ENCODE data around the gene RPL10.
A peak's percentile ranks its signal among the peaks of the same experiment; 100 is the strongest.

Gene RPL10

GRCh38 chrX:154378059-154378798 is 19.9 kb upstream of the RPL10 start:
- WGBS (ENCODE audit: insufficient coverage): 37% methylated on average over 62 of the region's 79 CpGs
- Histone ChIP-seq H3K27ac (ENCODE audit: insufficient read depth in 1 of 2, low read depth in 1 of 2, low read length in 2 of 2, poor library complexity in 1 of 2, severe bottlenecking in 2 of 2) (peak overlapping the region; percentile 68 to 77), H3K27me3 (replicated peaks in 2 of 5; ENCODE audit: control insufficient read depth in 4 of 5, insufficient read depth in 5 of 5, low read length in 4 of 5) (peaks cover 0 to 6% (median 0%) of the 10 kb centered on the region in 5 experiments), H3K9me3 (ENCODE audit: control extremely low read depth in 1 of 5, control insufficient read depth in 4 of 5, insufficient read depth in 2 of 5, low read depth in 1 of 5, low read length in 4 of 5) (peaks cover 0 to 9% (median 0%) of the 10 kb centered on the region in 5 experiments), H3K4me1 (ENCODE audit: control extremely low read depth in 1 of 4, control insufficient read depth in 4 of 4, insufficient read depth in 4 of 4, low read length in 3 of 4) (peaks cover 0 to 38% (median 25%) of the 10 kb centered on the region in 4 experiments), H3K4me3 (ENCODE audit: control insufficient read depth in 1 of 7, extremely low read depth in 1 of 7, insufficient read depth in 4 of 7, low read depth in 2 of 7, low read length in 6 of 7) (peak overlapping the region in 3 of 7 experiments; percentile 43 to 52 (median 48)), H3K36me3 (ENCODE audit: control insufficient read depth in 4 of 4, insufficient read depth in 4 of 4, low read length in 3 of 4) (peaks cover 0 to 8% (median 2%) of the 10 kb centered on the region in 4 experiments)
- DNase-seq: peak; percentile 64 to 76 (median 69)
- ChIA-PET CTCF (interaction anchor here (0.6 to 2.0 kb wide), 2 partner anchors 149 to 441 kb away, joined by 3 to 4 read pairs; no protein-coding TSS in a partner anchor), POLR2A (no interaction called here)

GRCh38 chrX:154378799-154379568 is 19.2 kb upstream of the RPL10 start, which contains the start of gene EMD:
TSS of gene EMD (plus strand) at chrX:154379295. CDS start at chrX:154379485, 190 bp downstream.
- Histone ChIP-seq H3K27ac (ENCODE audit: insufficient read depth in 1 of 2, low read depth in 1 of 2, low read length in 2 of 2, poor library complexity in 1 of 2, severe bottlenecking in 2 of 2) (peak within 1 kb of the TSS; percentile 93 to 95), H3K27me3 (replicated peaks in 2 of 5; ENCODE audit: control insufficient read depth in 4 of 5, insufficient read depth in 5 of 5, low read length in 4 of 5) (peaks cover 0 to 4% (median 0%) of the 10 kb centered on the region in 5 experiments), H3K36me3 (ENCODE audit: control insufficient read depth in 4 of 4, insufficient read depth in 4 of 4, low read length in 3 of 4) (peaks cover 0 to 8% (median 2%) of the 10 kb centered on the region in 4 experiments), H3K4me3 (ENCODE audit: control insufficient read depth in 1 of 7, extremely low read depth in 1 of 7, insufficient read depth in 4 of 7, low read depth in 2 of 7, low read length in 6 of 7) (peak within 1 kb of the TSS; percentile 57 to 80 (median 71)), H3K4me1 (ENCODE audit: control extremely low read depth in 1 of 4, control insufficient read depth in 4 of 4, insufficient read depth in 4 of 4, low read length in 3 of 4) (peaks cover 0 to 31% (median 18%) of the 10 kb centered on the region in 4 experiments), H3K9me3 (ENCODE audit: control extremely low read depth in 1 of 5, control insufficient read depth in 4 of 5, insufficient read depth in 2 of 5, low read depth in 1 of 5, low read length in 4 of 5) (peaks cover 0 to 9% (median 0%) of the 10 kb centered on the region in 5 experiments)
- WGBS (ENCODE audit: insufficient coverage): 37% methylated on average over 66 of the region's 103 CpGs
- ChIA-PET POLR2A (no interaction called here), CTCF (interaction anchor here (2.0 kb wide), 1 partner anchor 148 kb away, joined by 4 read pairs; no protein-coding TSS in a partner anchor)
- DNase-seq: peak; percentile 97 to 99 (median 98)

GRCh38 chrX:154379569-154379951 is 18.6 kb upstream of the RPL10 start:
- H3K4me1 ChIP-seq (ENCODE audit: control extremely low read depth in 1 of 4, control insufficient read depth in 4 of 4, insufficient read depth in 4 of 4, low read length in 3 of 4): peaks cover 0 to 31% (median 20%) of the 10 kb centered on the region in 4 experiments
- H3K27me3 ChIP-seq (replicated peaks in 2 of 5; ENCODE audit: control insufficient read depth in 4 of 5, insufficient read depth in 5 of 5, low read length in 4 of 5): no peaks in the 10 kb centered on the region
- peak overlapping the region; percentile 93 to 95 for H3K27ac ChIP-seq (ENCODE audit: insufficient read depth in 1 of 2, low read depth in 1 of 2, low read length in 2 of 2, poor library complexity in 1 of 2, severe bottlenecking in 2 of 2)
- no peak for DNase-seq
- H3K4me3 ChIP-seq (ENCODE audit: control insufficient read depth in 1 of 7, extremely low read depth in 1 of 7, insufficient read depth in 4 of 7, low read depth in 2 of 7, low read length in 6 of 7): peak overlapping the region; percentile 57 to 80 (median 71)
- peaks cover 0 to 9% (median 0%) of the 10 kb centered on the region in 5 experiments for H3K9me3 ChIP-seq (ENCODE audit: control extremely low read depth in 1 of 5, control insufficient read depth in 4 of 5, insufficient read depth in 2 of 5, low read depth in 1 of 5, low read length in 4 of 5)
- 44% methylated on average over 26 of the region's 38 CpGs for WGBS (ENCODE audit: insufficient coverage)
- POLR2A ChIA-PET: no interaction called here
- peaks cover 0 to 8% (median 2%) of the 10 kb centered on the region in 4 experiments for H3K36me3 ChIP-seq (ENCODE audit: control insufficient read depth in 4 of 4, insufficient read depth in 4 of 4, low read length in 3 of 4)
- CTCF ChIA-PET: interaction anchor here (2.0 kb wide), 1 partner anchor 148 kb away, joined by 4 read pairs; no protein-coding TSS in a partner anchor

- no peak for DNase-seq
- Histone ChIP-seq H3K36me3 (ENCODE audit: control insufficient read depth in 4 of 4, insufficient read depth in 4 of 4, low read length in 3 of 4) (peaks cover 0 to 8% (median 2%) of the 10 kb centered on the region in 4 experiments), H3K27ac (ENCODE audit: insufficient read depth in 1 of 2, low read depth in 1 of 2, low read length in 2 of 2, poor library complexity in 1 of 2, severe bottlenecking in 2 of 2) (peak overlapping the region; percentile 93 to 95), H3K9me3 (ENCODE audit: control extremely low read depth in 1 of 5, control insufficient read depth in 4 of 5, insufficient read depth in 2 of 5, low read depth in 1 of 5, low read length in 4 of 5) (peaks cover 0 to 9% (median 0%) of the 10 kb centered on the region in 5 experiments), H3K4me1 (ENCODE audit: control extremely low read depth in 1 of 4, control insufficient read depth in 4 of 4, insufficient read depth in 4 of 4, low read length in 3 of 4) (peaks cover 0 to 27% (median 20%) of the 10 kb centered on the region in 4 experiments), H3K27me3 (replicated peaks in 2 of 5; ENCODE audit: control insufficient read depth in 4 of 5, insufficient read depth in 5 of 5, low read length in 4 of 5) (no peaks in the 10 kb centered on the region), H3K4me3 (ENCODE audit: control insufficient read depth in 1 of 7, extremely low read depth in 1 of 7, insufficient read depth in 4 of 7, low read depth in 2 of 7, low read length in 6 of 7) (peak overlapping the region; percentile 57 to 80 (median 71))
- ChIA-PET POLR2A (no interaction called here), CTCF (interaction anchor here (2.0 kb wide), 1 partner anchor 147 kb away, joined by 4 read pairs; no protein-coding TSS in a partner anchor)
- WGBS (ENCODE audit: insufficient coverage): 72% methylated on average over 12 of the region's 13 CpGs
Measured at GRCh38 chrX:154380153-154380552, 18.0 kb upstream of the RPL10 start.

- peaks cover 0 to 27% (median 20%) of the 10 kb centered on the region in 4 experiments for H3K4me1 ChIP-seq (ENCODE audit: control extremely low read depth in 1 of 4, control insufficient read depth in 4 of 4, insufficient read depth in 4 of 4, low read length in 3 of 4)
- WGBS (ENCODE audit: insufficient coverage): 82% methylated on average over 7 of the region's 14 CpGs
- ChIA-PET CTCF (no interaction called here), POLR2A (no interaction called here)
- H3K27ac ChIP-seq (ENCODE audit: insufficient read depth in 1 of 2, low read depth in 1 of 2, low read length in 2 of 2, poor library complexity in 1 of 2, severe bottlenecking in 2 of 2): peak overlapping the region in 1 of 2 experiments; percentile 95
- peaks cover 0 to 8% (median 2%) of the 10 kb centered on the region in 4 experiments for H3K36me3 ChIP-seq (ENCODE audit: control insufficient read depth in 4 of 4, insufficient read depth in 4 of 4, low read length in 3 of 4)
- peak overlapping the region in 1 of 7 experiments; percentile 74 for H3K4me3 ChIP-seq (ENCODE audit: control insufficient read depth in 1 of 7, extremely low read depth in 1 of 7, insufficient read depth in 4 of 7, low read depth in 2 of 7, low read length in 6 of 7)
- H3K9me3 ChIP-seq (ENCODE audit: control extremely low read depth in 1 of 5, control insufficient read depth in 4 of 5, insufficient read depth in 2 of 5, low read depth in 1 of 5, low read length in 4 of 5): peaks cover 0 to 9% (median 0%) of the 10 kb centered on the region in 5 experiments
- no peaks in the 10 kb centered on the region for H3K27me3 ChIP-seq (replicated peaks in 2 of 5; ENCODE audit: control insufficient read depth in 4 of 5, insufficient read depth in 5 of 5, low read length in 4 of 5)
- no peak for DNase-seq
Measured at GRCh38 chrX:154380787-154381186, 17.4 kb upstream of the RPL10 start.

- no peak overlapping the region for H3K27ac ChIP-seq (ENCODE audit: insufficient read depth in 1 of 2, low read depth in 1 of 2, low read length in 2 of 2, poor library complexity in 1 of 2, severe bottlenecking in 2 of 2)
- 82% methylated on average over 5 of the region's 6 CpGs for WGBS (ENCODE audit: insufficient coverage)
- peaks cover 0 to 8% (median 2%) of the 10 kb centered on the region in 4 experiments for H3K36me3 ChIP-seq (ENCODE audit: control insufficient read depth in 4 of 4, insufficient read depth in 4 of 4, low read length in 3 of 4)
- ChIA-PET CTCF (interaction anchor here (1.0 to 1.3 kb wide), 2 partner anchors 8 to 51 kb away, joined by 3 to 6 read pairs; no protein-coding TSS in a partner anchor), POLR2A (no interaction called here)
- peaks cover 0 to 27% (median 20%) of the 10 kb centered on the region in 4 experiments for H3K4me1 ChIP-seq (ENCODE audit: control extremely low read depth in 1 of 4, control insufficient read depth in 4 of 4, insufficient read depth in 4 of 4, low read length in 3 of 4)
- no peak overlapping the region for H3K4me3 ChIP-seq (ENCODE audit: control insufficient read depth in 1 of 7, extremely low read depth in 1 of 7, insufficient read depth in 4 of 7, low read depth in 2 of 7, low read length in 6 of 7)
- H3K27me3 ChIP-seq (replicated peaks in 2 of 5; ENCODE audit: control insufficient read depth in 4 of 5, insufficient read depth in 5 of 5, low read length in 4 of 5): no peaks in the 10 kb centered on the region
- no peak for DNase-seq
- peaks cover 0 to 9% (median 0%) of the 10 kb centered on the region in 5 experiments for H3K9me3 ChIP-seq (ENCODE audit: control extremely low read depth in 1 of 5, control insufficient read depth in 4 of 5, insufficient read depth in 2 of 5, low read depth in 1 of 5, low read length in 4 of 5)
Measured at GRCh38 chrX:154381271-154381670, 16.9 kb upstream of the RPL10 start.
